Tibial artery (tissue), 4 donors: ENCODE results near the gene MCM5.
A peak's percentile ranks its signal among the peaks of the same experiment; 100 is the strongest.

Experiments used
- DNase-seq, 2 donors: peaks; one replicate each; pipeline ENCODE4 v3.0.0-alpha.2; 2019
- H3K27ac ChIP-seq, 2 donors: fragments of 200-600 bp; sonication (generic) in 1 of 2; 1 replicate in 1 of 2; 2 replicates in 1 of 2; pipeline ENCODE4 v1.5.1; 2018 to 2019; ENCODE audit warnings: mild to moderate bottlenecking in 1 of 2
- H3K27me3 ChIP-seq, 2 donors: fragments of 200-600 bp; sonication (generic) in 1 of 2; one replicate each; pipeline versions ENCODE4 v1.5.1 to v1.6.0; 2016 to 2019
- H3K36me3 ChIP-seq, 3 donors: fragments of 200-600 bp; sonication (generic) in 2 of 3; one replicate each; pipeline ENCODE4 v1.5.1; 2016 to 2019; ENCODE audit warnings: mild to moderate bottlenecking in 2 of 3
- H3K4me1 ChIP-seq, 4 donors: fragments of 200-600 bp; sonication (generic) in 2 of 4; 1 replicate in 3 of 4; 2 replicates in 1 of 4; pipeline ENCODE4 v1.5.1; 2016 to 2019
- H3K4me3 ChIP-seq, 2 donors: fragments of 200-600 bp; sonication (generic) in 1 of 2; 1 replicate in 1 of 2; 2 replicates in 1 of 2; pipeline ENCODE4 v1.5.1; 2018 to 2019; ENCODE audit warnings: mild to moderate bottlenecking in 2 of 2
- H3K9me3 ChIP-seq, 3 donors: fragments of 200-600 bp; sonication (generic) in 1 of 3; one replicate each; pipeline ENCODE4 v1.5.1; 2016 to 2019
- intact Hi-C: fragments of 100-400 bp; cut with DNase I; formaldehyde crosslinking; loops from one replicate; pipeline ENCODE4 v1.15.0; 2023; ENCODE audit warnings: low total_unique reads
- TF ChIP-seq, protein P1 (sequence below), 2 experiments: fragments of 200-600 bp in 1 of 2; fragments of 450-650 bp in 1 of 2; IDR thresholded peaks; one replicate each; pipeline ENCODE4 v1.5.1; 2017 to 2019; ENCODE audit warnings: antibody characterized with exemption in 2 of 2, mild to moderate bottlenecking in 1 of 2, moderate library complexity in 1 of 2

MCM5 gene

DNA sequence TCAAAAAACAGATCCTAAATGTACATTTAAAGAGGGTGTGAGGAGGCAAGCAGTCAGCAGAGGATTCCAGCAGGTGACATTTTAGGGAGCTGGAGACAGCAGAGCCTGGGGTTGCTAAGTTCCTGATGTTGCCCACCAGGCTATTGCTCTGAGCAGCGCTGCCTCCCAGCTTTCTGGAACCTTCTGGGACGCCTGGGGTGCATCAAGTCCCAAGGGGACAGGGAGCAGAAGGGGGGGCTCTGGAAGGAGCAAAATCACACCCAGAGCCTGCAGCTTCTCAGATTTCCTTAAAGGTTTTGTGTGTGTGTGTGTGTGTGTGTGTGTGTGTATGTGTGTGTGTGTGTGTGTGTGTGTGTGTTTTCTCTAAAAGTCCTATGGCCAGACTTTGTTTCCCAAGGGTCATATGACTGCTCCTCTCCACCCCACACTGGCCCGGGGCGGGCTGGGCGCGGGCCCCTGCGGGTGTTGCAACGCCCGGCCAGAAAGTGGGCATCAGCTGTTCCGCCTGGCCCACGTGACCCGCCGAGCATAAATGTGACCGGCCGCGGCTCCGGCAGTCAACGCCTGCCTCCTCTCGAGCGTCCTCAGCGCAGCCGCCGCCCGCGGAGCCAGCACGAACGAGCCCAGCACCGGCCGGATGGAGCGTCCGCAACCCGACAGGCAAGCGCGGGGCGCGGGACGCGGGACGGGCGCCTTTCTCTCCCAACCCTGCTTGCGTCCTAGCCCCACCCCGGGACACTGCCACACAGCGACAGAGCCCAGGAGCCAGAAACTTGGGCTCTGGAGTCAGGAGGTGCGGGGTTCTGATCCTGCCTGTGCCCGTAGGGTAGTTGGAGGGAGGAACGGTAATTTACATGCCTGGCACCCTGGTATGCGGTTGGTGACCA is 19.2 kb upstream of the MCM5 start, which contains the start of gene HMOX1:
Gene HMOX1 (plus strand): TSS at position 560 of the 887 bp plus-strand sequence. CDS start 78 bp downstream, at position 638.
- Histone ChIP-seq H3K4me1 (peaks cover 0 to 39% (median 24%) of the 10 kb centered on the region in 4 donors), H3K27ac (peak within 1 kb of the TSS; percentile 88 to 93)
- intact Hi-C loops = no loop called here

DNA sequence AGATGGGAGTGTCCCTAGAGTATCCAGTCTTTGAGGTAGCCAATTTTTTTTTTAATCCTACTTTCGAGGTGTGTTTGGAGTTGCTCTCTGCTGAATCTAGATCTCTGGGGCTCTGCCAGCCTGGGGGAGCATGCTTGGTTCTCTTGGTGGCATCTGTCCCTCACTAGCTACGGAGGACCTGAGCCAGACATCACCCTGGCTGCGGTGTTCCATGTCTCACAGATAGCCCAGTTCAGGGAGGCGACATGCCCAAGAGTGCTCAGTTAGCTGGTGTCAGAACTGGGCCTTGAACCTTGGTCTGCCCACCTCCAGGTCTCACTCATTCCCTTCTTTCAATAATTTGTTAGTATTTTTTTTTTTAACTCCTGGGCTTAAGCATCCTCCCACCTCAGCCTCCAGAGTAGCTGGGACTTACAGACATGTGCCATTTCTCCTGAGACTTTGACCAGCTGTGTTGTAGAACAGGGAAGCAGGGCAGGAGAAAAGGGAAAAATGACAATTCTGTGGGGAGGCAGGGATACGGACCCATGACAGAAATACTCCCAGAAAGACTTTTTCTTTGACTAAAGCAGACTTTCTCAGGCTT is 18.4 kb upstream of the MCM5 start:
- Histone ChIP-seq H3K9me3 (no peaks in the 10 kb centered on the region), H3K27me3 (no peaks in the 10 kb centered on the region), H3K27ac (peak overlapping the region; percentile 88 to 93), H3K36me3 (peaks cover 0 to 12% (median 5%) of the 10 kb centered on the region in 3 donors), H3K4me3 (peak overlapping the region; percentile 62 to 66), H3K4me1 (peaks cover 0 to 33% (median 19%) of the 10 kb centered on the region in 4 donors)
- DNase-seq = peak in 1 of 2 donors; percentile 31
- intact Hi-C loops = no loop called here
- TF ChIP-seq, protein P1, sequence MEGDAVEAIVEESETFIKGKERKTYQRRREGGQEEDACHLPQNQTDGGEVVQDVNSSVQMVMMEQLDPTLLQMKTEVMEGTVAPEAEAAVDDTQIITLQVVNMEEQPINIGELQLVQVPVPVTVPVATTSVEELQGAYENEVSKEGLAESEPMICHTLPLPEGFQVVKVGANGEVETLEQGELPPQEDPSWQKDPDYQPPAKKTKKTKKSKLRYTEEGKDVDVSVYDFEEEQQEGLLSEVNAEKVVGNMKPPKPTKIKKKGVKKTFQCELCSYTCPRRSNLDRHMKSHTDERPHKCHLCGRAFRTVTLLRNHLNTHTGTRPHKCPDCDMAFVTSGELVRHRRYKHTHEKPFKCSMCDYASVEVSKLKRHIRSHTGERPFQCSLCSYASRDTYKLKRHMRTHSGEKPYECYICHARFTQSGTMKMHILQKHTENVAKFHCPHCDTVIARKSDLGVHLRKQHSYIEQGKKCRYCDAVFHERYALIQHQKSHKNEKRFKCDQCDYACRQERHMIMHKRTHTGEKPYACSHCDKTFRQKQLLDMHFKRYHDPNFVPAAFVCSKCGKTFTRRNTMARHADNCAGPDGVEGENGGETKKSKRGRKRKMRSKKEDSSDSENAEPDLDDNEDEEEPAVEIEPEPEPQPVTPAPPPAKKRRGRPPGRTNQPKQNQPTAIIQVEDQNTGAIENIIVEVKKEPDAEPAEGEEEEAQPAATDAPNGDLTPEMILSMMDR (IDR thresholded peaks at IDR 0.05) = no peak

More for the DNA sequence above, 19.2 kb upstream of the MCM5 start, which contains the start of gene HMOX1:
- H3K4me3 ChIP-seq = peak within 1 kb of the TSS; percentile 62 to 66
- H3K27me3 ChIP-seq = no peaks in the 10 kb centered on the region
- peaks cover 0 to 10% (median 0%) of the 10 kb centered on the region in 3 donors for H3K36me3 ChIP-seq
- peak; percentile 96 to 98 for DNase-seq
- H3K9me3 ChIP-seq = no peaks in the 10 kb centered on the region
- TF ChIP-seq, protein P1 (IDR thresholded peaks at IDR 0.05) = peak in 1 of 2 experiments; percentile 22

DNA sequence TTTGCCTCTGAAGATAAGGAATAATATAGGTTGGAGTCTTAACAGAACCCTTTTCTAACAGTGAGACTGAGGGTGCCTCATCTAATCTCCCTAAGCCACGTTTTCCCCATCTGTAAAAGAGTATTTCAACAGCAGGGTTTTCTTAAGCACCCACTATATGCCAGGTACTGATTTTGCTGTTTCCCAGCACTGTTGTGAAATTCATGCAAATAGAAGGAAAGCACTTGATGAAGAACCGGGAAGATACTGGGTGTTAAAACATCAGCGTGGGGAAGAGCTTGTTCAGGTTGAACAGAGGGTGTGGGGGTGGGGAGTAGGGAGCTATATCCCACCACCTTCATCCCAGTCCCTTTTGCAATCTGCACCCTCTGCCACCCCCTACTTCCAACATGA is 16.3 kb upstream of the MCM5 start:
- Histone ChIP-seq H3K27me3 (no peaks in the 10 kb centered on the region), H3K27ac (no peak overlapping the region), H3K4me1 (peaks cover 0 to 22% (median 9%) of the 10 kb centered on the region in 4 donors), H3K4me3 (no peak overlapping the region), H3K9me3 (no peaks in the 10 kb centered on the region), H3K36me3 (peaks cover 10 to 25% (median 11%) of the 10 kb centered on the region in 3 donors)
- intact Hi-C loops = no loop called here
- TF ChIP-seq, protein P1 (IDR thresholded peaks at IDR 0.05) = no peak
- no peak for DNase-seq

DNA sequence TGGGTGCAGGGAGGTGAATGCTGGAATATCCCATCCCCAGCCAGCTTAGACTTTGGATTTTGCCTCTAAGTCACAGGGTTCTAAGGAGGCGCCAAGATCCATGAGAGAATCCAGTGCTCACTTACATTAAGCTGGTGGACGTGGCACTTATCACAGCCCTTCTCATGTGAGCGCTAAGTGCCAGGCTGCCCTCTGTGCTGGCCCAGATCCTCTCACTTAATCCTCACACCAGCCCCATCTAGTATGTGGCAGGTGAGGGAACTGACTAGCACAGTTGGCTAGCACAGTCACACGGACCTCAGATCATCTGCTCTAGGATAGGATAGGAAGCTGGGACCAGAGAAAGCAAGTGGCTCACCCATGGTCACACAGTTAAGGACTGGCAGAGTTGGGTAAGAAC is 15.4 kb upstream of the MCM5 start:
- no peaks in the 10 kb centered on the region for H3K27me3 ChIP-seq
- DNase-seq = no peak
- TF ChIP-seq, protein P1 (IDR thresholded peaks at IDR 0.05) = no peak
- H3K9me3 ChIP-seq = no peaks in the 10 kb centered on the region
- H3K4me1 ChIP-seq = peaks cover 0 to 22% (median 9%) of the 10 kb centered on the region in 4 donors
- peaks cover 11 to 27% (median 15%) of the 10 kb centered on the region in 3 donors for H3K36me3 ChIP-seq
- intact Hi-C loops = no loop called here
- H3K4me3 ChIP-seq = no peak overlapping the region
- no peak overlapping the region for H3K27ac ChIP-seq

DNA sequence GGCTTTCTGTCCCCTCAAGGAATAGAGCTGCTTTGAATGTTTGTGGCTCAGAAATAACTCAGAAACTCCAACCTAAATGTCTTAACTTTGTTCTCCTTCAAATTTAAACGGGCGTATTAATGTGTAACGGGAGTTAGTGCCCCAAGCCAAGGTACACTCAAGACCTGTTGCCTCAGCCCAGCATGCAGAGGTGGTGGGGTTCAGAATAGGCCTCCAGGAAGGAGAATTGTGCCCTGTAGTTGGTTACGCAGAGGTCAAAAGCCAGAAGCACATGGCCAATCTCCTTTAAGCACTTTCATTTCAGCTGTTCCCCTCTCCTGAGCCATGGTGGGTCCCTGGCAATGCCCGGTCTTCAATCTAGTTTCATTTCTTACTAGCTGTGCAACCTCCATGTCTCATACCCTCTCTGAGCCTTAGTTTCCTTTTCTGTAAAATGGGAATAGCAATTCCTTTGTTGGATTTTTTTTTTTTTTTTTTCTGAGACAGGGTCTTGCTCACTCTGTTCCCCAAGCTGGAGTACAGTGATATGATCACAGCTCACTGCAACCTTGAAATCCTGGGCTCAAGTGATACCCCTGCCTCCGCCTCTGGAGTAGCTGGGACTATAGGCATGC is 14.9 kb upstream of the MCM5 start:
- no peaks in the 10 kb centered on the region for H3K9me3 ChIP-seq
- TF ChIP-seq, protein P1 (IDR thresholded peaks at IDR 0.05) = no peak
- H3K27ac ChIP-seq = no peak overlapping the region
- H3K36me3 ChIP-seq = peaks cover 17 to 32% (median 18%) of the 10 kb centered on the region in 3 donors
- H3K4me3 ChIP-seq = no peak overlapping the region
- H3K27me3 ChIP-seq = no peaks in the 10 kb centered on the region
- DNase-seq = no peak
- H3K4me1 ChIP-seq = peaks cover 0 to 18% (median 8%) of the 10 kb centered on the region in 4 donors
- intact Hi-C loops = no loop called here
